DMS153 (cell line): ENCODE data around the gene MALRD1.

Experiments
- DNase-seq: peaks from one replicate; lab custom pipeline; 2025; lab: John Stamatoyannopoulos, UW

MALRD1 gene

DNA sequence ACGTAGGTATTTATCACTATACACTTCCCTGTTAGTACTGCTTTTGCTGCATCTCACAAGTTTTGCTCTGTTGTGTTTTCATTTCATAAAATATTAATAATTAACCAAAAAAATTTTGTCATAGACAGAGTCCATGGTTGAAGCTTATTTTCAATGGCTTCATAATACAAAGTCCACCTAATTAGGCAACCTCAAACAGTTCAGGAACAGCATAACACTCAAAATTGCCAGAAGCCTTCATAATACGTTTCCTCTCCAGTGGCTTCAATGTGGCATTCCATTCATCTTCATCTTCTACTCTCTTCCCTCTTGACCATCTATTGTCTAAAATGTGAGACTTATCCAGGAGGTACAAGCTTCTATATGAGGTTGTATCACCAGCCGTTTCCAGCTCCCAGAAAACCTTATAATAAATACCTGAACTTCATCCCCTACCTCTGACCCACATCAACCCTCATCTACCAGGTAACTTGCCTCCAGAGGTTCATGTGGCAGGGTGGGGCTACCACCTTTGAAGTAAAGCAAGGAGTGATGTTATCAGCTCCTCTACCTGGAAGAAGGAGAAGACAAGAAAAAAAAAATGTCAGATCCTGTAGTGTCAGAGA is 337.3 kb downstream of the MALRD1 start:
- DNase-seq = no peak

DNA sequence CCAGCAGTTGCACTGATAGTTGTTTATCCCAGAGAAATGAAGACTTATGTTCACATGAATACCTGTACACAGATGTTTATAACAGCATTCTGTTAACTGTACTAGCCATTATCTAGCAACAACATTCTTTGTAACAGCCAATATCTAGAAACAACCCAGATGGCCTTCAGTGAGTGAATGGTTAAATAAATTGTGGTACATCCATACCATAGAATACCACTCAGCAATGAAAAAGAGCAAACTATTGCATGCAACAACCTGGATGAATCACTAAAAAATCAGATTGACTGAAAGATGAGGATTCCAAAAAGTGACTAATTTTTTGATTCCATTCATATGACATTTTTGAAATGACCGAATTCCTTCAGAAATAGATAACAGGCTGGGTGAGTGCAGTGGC is 360.3 kb downstream of the MALRD1 start:
- DNase-seq = no peak

DNA sequence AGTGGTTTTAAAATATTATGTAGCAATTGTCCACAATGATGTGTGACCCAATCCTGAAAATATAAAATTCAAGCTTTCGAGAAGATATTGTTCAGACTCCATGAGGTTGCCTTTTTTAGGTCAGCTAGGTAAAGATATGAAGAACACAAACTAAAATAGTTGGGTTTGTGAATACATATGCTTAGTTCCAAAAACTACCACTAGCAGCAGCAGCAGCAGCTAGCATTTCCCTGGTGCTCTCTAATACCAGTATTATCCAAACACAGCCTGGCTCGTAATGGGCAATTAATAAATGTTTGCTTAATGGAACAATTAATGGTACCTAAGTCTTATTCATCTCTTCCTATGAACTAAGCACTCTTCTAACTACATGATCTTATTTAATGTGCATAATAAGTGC is 362.5 kb downstream of the MALRD1 start:
- no peak for DNase-seq

DNA sequence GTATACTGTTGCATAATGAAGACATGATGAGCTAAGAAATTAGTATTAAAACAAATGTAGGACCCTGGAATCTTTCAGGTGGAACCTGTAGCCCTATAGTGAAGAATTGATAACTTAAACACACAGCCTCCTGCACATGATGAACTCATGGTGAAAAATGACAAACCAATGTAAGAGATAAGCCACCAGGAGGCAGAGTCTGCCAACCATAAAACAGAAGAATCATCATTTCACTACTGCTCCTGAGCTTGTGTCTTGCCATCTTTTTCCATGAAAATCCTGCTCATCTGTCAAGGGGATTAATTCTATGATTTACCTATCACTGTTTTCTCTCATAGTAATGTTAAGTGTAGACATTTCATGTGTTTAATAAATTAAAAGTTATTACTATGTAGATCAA is 363.9 kb downstream of the MALRD1 start:
- DNase-seq = no peak

DNA sequence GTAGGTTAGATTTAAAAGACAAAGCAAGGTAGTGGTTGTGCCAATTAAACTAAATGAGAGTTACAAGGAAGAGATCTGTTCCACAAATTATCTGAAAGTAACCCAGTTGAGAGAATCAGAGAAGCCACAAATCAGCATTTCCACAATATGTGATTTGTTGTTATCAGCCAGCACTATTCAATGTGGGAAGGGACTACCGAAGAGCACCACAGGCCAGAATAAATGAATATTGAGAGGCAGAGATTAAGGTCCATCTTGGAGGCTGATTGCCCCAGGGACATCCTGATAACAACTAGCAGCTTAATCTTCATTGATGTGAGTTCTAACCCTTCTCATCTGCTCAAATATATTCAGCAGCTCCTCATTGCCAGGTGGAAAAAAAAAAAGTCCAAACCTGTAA is 367.6 kb downstream of the MALRD1 start:
- DNase-seq = no peak

DNA sequence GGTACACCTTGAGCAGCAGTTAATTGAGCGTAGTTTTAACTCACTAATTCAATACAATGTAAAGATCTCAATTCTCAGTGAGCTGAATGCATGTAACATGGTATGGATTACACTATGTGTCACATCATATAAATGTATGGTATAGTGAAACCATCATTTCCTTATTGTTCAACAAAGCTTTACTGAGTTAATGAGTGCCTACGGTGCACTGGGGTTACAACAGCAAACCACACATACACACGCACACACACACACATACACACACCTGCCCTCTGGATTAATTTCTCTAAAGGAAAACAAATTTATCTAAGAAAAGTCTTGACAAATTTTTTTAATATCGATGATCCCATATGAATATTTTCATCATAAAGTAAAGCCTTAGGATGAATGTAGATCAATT is 369.1 kb downstream of the MALRD1 start:
- no peak for DNase-seq

DNA sequence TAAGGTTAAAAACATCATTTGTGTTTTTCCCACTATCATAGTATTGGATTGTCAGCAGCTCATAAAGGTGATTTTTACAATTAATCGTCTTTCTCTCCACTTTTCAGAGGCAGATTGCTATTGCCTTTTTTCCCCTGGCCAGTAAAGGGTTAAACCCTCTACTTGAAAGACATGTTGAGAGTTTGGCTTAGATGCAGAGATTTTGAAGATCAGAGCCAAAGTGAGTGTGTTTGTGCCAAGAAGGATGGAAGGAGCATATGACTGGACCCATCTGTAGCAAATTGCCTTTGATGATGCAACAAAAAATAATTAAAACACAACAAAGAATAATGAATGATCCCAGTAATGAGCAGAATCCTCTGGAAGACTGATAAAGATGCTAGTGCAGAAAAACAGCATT is 373.1 kb downstream of the MALRD1 start:
- no peak for DNase-seq

DNA sequence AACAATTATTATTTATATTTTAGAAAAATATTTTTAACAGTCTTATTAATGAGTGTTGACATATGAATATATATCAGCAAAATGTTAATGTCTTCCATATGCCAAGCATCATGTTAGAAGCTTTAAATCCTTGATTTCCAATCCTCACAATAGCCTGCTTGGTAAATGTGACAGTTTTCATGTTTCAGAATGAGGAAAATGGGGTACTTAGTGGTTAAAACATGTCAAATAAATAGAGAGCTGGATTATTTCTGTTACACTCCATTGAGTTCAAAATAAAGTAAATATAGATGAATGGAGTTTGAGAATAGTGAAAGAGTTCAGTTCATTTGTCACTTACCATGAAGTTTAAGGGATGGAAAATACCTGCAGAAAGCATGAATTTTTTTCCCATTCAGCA is 377.4 kb downstream of the MALRD1 start:
- DNase-seq = no peak

DNA sequence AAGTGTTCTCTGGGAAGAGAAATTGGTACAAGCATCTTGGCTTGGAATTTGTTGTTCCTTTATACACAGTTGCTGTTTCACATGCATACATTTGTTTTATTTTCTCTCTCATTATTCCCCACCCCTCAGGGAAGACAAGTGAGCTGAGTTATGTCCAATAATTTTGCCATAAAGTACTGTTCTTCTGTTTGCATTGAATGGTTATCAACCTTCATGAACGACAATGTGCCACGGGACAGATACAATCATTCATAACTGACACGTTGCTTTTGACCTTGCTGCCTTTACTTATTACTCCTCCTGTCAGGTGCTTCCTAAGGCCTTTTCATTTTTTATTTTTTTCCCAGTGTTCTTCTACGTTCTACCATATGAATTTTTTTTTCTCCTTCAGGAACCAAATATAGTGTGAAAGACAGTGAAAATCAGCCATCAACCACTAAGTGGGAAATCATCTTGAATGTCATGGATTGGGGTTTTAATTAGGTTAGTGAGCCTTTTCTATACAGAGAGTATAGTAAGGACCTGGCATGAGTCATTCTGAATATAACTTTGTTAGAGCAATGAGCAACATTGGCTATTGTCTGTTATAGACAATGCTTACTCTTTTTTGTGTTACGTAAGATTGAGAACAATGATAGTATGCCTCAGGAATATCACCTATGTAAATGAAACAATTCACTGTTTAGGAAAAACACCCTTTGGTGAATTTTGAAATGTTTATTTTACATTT is 383.2 kb downstream of the MALRD1 start:
- DNase-seq = no peak

DNA sequence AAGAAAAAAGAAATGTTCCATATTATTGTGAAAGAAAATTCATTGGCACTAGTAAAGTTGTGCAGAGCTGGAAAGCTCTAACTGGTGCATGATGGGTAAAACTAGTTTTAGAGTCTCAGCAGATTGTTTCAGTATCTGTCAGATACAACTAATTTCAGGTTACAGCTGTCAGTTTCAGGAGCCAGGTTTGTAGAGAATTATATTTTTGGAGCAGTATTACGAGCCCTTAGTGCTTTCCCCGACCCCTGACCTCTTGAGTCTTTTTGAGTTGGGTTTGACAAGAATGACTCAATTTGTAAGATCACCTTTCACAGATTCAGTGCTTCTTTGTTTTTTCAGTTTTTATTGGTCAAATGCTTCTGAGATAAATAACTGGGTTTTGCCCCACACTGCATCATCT is 401.3 kb downstream of the MALRD1 start:
- no peak for DNase-seq

DNA sequence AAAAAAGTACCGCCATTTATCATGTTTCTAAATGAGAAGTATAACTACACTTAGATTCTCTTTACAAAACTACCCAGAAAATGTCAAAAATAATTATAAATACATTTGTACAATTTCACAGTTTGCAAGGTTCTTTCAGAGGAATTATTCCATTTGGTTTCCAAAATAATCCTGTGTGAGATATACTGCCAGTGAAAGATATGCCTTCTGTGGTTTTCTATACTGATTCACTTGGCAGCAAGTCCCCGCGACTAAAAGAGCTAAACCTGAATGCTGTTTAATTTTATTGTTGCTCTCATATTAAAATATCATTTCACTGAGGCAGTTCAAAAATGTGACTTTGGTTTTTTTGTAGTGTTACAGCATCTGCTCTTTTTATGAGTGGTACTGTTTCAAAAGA is 402.8 kb downstream of the MALRD1 start:
- DNase-seq = no peak

DNA sequence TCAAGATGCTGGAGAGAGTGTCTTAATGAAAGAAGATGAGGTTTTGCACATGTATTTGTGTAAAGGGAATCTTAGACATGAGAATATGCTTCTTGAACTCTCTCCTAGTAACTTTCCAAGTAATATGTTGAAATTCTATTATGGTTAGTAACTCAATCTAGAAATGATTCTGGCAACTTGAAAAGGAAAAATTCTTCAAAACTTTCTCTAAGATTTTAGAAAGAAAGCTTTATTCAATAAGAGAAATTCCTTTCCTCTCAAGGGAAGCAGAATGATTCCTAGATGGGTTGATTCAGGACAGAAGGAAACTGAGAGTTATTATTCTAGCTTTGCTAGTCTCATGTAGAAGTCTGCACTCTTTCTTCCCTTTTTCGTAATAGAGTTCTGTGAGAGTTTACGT is 403.3 kb downstream of the MALRD1 start:
- no peak for DNase-seq

DNA sequence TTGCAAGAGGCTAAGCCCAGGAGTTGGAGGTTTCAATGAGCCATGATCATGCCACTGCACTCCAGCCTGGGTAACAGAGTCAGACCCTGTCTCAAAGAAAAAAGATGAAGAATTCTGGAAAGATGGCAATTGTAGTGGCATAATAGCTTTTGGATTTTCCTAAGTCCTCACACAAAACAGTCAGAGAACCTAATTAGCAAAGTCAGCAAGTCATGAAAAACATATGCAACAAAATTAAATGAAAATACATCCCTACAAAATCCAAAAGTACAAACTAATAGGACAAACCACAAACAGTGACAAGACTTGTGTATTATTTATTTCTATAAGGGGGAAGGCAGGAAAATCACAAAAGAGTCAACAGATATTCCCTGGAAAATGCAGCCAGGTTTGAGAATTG is 405.4 kb downstream of the MALRD1 start:
- no peak for DNase-seq

DNA sequence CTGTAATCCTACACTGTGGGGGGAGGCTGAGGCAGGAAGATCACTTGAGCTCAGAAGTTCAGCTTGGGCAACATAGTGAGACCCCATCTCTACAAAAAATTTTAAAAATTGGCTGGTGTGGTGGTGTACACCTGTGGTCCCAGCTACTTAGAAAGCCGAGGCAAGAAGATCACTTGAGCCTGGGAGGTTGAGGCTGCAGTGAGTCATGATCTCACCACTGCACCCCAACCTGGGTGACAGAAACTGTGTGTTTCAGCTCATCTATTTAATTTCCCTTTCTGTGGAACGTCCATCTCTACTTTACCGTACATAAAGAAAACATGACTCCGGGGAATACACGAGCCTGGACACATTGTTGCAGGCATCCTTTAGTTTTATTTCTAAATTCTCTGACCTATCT is 413.0 kb downstream of the MALRD1 start:
- no peak for DNase-seq

DNA sequence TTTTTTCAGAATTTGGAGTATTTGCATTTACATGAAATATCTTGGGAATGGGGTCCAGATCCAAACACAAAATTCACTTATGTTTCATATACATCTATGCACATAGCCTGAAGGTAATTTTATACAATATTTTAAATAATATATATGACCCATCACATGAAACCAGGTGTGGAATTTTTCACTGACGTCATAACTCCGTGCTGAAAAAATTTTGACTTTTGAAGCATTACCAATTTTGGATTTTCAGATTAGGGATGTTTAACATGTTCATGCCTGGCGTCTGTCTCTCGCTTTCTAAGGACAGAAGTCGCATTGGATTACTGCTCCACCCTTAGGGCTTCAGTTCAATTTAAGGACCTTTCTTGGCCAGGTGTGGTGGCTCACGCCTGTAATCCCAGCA is 418.1 kb downstream of the MALRD1 start:
- DNase-seq = no peak

DNA sequence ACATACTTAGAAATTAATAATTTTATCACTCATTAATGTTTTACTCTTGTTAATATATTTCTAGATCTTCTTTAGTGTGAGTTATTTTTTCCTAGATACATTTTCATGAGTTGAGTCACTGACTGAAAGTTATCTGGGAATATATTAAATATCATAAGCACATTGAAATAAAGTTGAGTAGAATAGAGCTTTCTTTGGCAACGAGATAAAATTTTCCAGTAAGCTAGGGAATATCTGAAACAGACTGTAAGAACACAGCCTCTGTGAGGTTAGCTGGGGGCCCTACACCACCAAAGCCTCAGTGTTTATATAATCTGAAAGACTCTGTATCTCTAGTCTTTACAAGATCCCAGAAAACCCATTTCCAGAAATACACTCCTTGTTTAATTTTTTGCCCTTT is 419.8 kb downstream of the MALRD1 start:
- DNase-seq = no peak

DNA sequence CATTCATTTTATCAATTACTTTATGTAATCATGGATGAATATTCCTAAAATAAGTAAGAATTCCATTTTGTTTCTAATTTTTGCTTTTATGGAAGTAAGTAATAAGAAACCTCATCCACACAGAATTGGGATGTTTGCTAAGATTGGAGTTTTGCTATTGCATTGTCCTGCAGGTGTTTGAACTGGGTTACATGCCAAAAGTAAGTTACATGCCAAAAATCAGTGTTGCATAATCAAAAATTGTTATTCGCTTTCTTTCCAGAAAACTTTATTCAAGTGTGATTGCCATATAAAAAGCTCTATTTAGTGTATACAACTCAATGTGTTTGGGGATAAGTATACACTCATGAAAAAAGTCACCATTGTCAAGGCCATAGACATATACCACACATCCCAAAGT is 420.9 kb downstream of the MALRD1 start:
- no peak for DNase-seq

DNA sequence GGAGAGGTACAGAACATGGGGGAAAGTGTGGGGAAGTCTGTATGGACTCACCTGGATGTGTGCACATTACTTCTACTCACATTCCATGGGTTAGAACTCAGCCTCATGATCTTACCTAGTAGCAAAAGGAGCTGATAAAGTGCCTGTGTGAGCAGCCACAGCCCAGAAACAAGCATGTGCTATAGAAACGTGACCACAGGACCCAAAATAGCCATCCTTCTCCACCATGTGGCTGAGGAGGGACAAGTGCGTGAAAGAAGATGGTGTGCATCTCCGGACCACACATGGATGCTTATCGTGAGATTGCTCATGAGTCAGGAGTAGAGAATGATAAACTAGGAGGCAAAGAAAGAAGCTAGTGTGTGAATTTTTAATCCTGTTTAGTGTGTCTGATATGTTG is 431.3 kb downstream of the MALRD1 start:
- no peak for DNase-seq

DNA sequence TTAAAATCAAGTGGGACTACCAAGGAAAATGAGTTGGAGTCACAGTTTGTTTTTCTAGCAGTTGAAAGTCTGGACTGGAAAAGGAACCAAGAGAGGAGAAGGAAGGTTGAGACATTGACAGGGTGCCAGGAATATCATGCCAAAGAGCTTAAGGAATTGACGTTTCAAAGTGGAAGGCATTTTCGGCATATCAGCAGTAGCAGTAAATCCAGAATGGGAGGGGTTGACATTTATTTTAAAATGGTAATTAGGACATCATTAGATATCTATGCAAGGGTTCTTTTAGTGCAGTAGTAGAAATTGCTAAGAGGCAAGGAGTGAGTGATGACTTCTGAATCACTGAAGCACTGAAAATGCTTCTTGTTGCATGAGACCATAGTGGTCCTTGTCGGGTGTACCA is 431.8 kb downstream of the MALRD1 start:
- DNase-seq = no peak

DNA sequence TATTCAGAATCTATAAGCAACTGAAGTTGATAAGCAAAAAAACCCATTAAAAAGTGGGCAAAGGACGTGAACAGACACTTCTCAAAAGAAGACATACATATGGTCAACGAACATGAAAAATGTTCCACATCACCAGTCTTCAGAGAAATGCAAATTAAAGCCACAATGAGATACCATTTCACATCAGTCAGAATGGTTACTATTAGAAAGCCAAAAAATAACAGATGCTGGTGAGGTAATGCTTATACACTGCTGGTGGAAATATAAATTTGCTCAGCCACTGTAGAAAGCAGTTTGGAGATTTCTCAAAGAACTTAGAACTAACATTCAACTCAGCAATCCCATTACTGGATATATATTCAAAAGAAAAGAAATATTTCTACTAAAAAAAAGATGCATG is 434.8 kb downstream of the MALRD1 start:
- no peak for DNase-seq

DNA sequence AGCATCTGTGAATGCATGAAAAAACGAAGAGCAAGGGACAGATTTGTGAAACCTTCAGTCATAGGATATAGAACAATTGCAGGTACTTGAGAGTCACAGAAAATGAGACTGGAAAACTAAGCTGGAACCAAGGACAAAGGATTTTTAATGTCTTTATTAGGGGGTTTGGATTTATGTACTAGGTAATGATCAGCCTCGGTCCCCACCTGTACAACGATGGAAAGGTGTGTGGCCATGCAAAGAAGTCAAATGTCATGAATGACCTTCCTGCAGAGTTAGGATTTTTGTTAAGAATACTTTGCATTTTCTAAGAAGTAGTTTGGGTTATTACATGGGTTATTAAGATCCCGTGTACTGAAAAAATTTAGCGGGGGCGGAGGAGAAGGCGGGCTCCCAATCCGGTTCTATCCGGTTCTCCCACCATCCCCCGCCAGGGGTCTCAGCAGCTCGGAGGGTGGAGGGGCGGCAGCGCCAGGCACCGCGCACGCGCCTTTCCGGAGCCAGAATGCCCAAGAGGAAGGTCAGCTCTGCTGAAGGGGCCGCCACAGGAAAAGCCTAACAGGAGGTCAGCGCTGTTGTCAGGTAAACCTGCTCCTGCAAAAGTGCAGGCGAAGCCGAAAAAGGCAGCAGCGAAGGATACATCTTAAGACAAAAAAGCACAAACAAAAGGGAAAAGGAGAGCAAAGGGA is 440.1 kb downstream of the MALRD1 start:
- no peak for DNase-seq

DNA sequence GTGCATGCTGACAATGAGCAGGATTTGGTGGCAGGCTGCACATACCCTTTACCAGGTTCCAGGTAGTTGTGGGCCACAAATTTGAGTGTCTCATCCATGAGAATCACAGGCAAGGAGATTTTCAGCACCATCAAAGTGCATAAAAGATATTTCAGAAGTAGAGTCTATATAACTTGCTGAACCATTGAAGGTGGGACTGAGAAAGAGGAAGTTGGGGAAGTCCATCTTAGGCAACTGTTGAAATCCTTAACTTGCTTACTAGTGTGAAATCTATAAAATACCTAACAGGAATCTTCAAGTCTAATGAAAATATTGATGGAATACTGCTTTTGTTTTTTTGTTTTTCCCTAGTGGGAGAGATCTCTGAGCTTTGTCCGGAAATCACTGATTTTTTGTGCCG is 442.6 kb downstream of the MALRD1 start:
- DNase-seq = no peak

DNA sequence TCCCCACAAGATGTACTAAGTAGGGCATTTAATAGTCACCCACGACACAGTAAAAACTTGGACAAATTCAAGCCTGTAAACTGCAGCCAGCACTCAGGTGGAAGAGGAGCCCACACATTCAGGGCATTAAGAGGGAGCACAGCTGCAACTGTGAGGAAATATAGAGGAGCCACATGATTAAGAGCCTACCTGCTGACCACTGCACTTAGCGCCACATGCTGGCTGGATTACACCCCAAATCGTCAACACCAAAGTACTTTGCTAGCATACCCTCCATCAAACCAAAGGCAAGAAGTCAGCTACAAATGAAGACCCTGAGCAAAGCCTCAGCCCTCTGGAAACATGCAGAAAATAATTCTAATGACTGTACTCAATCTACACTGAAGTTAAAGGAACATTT is 445.3 kb downstream of the MALRD1 start:
- no peak for DNase-seq

DNA sequence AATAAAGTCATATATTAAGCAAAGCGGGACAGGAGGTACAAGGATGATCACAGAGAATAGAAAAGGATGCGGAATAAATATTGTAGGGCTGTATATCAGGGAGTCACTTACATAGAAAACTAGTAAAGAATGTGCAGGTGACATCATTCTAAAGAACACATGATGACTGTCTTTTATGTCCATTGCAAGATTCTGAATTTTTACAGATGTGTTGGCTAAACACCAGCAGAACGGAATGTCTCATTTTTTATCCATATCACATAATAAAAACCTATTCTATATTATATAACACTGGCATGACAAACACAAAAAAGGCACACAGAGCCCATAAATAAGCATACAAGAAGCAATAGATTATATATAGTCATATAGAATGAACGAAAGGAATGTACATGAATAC is 448.4 kb downstream of the MALRD1 start:
- DNase-seq = no peak
